Measurements from ENCODE around the gene LPP.

GRCh38 chr3:188827576-188827975, 673.6 kb downstream of the LPP start:
- TF ChIP-seq EZH2phosphoT487 (conservative IDR thresholded peaks at IDR 0.05; ENCODE audit: low read length) = no peak
- TF ChIP-seq, protein P1, sequence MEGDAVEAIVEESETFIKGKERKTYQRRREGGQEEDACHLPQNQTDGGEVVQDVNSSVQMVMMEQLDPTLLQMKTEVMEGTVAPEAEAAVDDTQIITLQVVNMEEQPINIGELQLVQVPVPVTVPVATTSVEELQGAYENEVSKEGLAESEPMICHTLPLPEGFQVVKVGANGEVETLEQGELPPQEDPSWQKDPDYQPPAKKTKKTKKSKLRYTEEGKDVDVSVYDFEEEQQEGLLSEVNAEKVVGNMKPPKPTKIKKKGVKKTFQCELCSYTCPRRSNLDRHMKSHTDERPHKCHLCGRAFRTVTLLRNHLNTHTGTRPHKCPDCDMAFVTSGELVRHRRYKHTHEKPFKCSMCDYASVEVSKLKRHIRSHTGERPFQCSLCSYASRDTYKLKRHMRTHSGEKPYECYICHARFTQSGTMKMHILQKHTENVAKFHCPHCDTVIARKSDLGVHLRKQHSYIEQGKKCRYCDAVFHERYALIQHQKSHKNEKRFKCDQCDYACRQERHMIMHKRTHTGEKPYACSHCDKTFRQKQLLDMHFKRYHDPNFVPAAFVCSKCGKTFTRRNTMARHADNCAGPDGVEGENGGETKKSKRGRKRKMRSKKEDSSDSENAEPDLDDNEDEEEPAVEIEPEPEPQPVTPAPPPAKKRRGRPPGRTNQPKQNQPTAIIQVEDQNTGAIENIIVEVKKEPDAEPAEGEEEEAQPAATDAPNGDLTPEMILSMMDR (IDR thresholded peaks at IDR 0.05; ENCODE audit: insufficient read depth, low read length, poor library complexity, severe bottlenecking) = no peak

Data from SU-DHL-6 (cell line).